Fibroblast of skin of back (primary cell): Measurements from ENCODE around the gene CDH4.

ENCODE experiments used
- DNase-seq: peaks from one replicate; pipeline ENCODE4 v3.0.0-alpha.2; 2013

The CDH4 gene

DNA sequence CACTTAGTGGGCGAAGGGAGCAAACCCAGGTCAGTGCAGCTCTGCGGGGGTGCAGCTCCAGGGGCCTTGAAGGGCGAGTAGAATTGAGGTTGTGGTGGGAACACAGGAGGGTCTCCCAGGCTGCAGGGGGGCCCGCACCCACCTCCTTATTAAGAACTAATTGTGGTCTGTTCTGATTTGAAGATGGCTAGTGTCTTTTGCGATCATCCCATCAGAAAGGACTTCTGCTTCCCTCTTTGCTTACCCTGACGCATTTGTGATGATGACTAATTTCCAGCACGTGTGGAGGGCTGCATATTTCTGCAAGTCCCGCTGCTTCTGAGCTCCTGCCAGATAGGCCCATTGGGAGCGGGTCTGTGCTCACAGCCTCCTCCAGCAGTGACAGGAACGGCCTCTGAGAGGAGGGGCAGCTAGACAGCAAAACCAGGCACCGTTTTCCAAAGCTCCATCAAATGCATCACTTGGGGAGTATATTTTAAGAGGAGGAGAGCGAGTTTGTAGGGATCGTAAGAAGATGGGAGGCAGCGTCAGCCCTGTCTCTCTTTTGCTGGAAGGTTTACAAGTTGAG is 268.9 kb downstream of the CDH4 start:
- DNase-seq: peak; percentile 89

DNA sequence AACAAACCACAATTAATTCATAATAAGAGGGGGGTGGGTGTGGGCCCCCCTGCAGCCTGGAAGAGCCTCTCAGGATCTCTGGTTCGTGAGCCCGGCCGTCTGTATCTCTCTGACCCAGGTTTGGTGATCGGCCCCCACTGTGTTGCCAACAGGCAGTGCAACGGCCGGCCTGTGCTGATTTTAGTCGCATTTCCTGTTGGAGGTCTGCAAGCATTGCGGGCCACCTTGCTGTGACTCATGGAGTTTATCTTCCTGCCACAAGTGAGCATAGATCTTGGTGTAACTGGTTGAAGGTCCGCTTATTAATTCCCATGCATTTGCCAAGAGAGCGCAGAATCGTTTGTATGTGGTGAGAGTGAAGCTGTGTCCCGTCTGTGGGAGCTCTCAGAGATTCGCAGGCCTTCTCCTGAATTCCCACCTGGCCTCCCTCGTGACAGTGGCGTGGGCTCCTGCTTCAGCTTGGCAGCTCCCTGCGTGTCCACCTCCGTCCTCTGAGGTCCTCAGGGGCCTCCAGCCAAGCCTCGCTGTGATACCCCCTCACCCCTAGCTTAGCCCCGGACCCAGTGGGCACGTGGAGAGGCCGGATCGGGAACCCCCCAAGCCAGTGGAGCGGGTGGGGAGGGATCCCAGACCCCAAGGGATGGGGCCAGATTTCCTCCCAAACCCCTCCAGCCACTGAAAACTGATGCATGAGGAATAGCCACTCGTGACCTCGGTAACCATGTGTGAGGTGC is 269.8 kb downstream of the CDH4 start:
- peak; percentile 31 for DNase-seq

DNA sequence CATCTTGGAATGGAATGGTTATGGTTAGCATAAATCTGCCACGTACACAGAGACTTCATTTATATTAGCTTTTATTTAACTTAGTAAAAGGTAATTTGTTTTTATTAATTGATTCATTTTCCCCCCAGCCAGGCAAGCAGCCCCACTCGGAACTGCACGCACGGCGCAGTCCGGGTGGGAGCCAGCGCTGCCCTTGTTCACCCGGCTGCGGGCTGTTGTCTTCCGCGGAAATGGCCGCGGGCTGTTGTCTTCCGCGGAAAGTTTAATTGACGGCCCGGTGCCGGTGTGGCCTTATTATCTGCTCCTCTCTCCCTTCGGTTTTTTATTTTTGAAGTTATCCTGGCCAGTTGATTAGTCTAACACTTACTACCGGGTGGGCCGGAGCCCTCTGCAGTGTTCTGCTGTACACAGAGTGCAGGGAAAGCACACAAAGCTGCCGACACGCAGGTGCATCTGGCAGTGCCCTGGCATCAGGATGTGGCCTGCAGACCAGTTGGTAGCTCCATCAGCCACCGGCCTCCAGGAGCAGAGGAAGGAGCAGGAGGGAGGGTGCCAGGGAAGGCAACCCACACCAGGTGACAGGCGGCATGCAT is 270.5 kb downstream of the CDH4 start:
- DNase-seq: no peak

DNA sequence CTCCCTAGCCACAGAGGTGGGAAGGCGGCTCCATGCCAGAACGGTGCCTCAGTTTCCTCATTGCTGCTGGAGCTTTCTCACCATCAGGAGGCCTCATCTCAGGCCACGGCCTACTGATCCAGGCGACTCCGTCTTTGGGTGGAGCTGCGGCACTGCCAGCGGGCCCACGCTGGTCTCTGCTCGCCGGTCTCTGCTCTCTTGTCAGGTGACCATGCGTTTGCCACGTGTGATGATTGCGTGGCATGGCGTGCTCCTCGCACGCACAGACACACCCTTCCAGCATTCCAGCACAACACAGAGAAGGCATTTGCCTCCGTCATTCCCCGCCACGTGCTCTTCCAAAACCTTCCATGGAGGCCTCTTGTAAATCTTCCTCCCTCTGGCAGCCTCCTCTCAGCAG is 271.1 kb downstream of the CDH4 start:
- no peak for DNase-seq

DNA sequence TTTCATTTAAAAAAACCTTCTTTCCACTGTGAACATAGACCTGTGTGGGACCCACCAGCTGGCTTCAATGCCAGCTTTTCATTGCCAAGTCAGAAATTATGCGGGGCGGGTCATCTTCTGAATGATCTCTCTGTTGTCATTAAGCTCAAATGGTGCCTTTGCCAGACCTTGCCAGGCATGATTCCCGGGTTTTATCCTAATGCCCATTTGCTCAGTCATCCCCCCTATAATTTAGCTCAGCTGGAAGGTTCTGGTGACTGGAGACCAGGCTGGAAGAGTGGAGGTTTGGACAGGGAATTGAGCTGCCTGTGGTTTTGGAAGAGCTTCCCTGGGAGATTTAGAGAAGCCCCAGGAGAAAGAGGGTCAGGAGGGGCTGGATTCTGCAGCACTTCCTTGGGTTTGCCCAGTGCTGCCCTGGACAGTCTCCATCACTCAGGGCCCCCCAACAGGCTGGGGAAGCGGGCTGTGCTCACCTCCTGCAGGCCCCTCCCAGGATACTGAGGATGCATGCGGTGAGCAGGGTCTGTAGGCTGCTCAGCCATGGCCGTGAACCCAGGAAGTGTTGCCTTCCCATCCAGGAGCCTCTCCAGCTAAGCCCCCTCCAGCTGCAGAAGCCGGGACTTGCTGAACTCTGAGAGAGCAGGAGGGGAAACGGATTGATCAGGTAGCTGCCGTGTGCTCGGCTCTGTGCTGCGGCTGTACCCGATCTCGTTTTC is 273.0 kb downstream of the CDH4 start:
- no peak for DNase-seq

DNA sequence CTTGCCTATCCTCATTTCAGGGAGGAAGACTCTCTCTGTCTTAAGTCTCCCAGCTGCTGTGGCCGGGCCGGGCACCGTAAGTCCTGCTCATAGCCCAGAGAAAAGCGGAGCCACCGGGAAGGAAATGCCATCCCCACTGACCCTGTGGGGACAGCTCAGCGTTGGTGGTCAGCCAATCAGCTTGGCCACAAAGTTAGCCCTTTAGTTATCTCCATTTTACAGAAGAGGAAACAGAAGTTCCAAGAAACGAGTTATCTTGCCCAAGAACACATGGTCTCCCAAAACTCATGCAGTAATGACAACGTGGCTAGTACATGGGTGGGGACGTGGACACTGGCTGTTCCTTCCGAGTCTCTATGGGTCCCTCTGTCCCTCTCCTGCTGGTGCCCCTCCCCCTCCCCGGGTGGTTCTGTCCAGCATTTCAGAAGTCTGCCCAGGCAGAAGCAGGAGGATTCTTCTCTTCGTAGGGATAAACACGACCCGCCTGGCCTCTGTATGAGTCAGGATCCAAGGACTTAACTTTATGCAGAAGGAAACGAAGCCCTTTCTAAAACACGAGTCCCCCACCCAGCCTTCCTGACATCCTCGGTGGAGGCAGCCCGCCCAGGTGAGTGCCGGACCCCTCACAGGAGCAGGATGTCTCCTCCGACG is 273.8 kb downstream of the CDH4 start:
- DNase-seq: no peak

DNA sequence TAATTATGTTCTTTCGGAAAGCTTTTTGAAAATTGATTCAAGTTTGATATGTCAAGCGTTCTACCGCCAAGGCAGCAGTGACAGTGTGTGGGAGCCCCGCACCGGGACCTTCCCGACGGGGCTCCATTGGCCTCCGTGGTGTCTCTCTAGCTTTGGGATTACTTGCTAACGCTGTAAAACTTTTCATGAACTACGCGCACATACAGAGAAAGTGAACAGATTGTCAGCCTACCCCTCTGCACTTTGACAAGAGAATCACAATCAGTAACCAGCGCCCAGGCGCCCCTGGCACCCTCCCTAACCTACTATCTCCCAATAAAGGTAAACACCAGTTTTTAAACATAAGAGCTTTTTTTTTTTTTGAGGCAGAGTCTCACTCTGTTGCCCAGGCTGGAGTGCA is 274.8 kb downstream of the CDH4 start:
- no peak for DNase-seq

DNA sequence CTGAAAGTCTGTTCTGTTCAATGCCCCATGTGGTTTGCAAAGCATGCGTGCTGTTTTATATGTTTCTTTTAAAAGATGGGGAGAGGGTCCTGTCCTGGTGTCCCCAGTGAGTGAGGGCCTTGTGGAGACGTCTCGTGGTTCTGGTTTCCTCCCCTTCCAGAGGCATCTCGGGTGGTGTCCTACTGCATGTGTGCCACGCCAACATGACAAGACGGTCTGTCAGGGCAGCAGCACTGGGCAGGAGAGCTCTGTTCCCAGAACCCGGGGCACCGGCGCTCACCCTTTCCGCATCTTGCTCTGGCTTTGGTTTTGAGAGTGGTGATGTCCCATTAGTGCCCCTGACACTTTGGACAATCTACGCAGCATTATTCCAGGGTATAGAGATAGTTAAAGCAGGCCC is 275.6 kb downstream of the CDH4 start:
- DNase-seq: no peak

DNA sequence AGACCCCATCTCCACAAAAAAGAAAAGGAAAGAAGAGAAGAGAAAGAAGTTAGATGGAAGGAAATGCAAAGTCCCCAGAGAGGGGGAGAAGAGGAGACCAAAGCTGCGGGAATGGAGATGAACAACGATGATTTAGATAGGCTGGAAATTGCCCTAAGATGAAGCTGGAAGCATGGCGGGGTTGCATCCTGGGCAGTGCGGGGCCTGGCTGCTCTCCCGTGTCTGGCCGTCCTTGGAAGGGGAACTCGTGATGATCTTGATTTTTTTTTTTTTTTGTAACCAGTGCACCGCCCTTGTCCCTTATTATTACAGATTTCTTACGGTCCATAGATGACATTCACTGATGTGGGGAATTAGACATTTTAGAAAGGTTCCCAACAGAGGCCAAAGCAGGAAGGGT is 276.5 kb downstream of the CDH4 start:
- DNase-seq: no peak

DNA sequence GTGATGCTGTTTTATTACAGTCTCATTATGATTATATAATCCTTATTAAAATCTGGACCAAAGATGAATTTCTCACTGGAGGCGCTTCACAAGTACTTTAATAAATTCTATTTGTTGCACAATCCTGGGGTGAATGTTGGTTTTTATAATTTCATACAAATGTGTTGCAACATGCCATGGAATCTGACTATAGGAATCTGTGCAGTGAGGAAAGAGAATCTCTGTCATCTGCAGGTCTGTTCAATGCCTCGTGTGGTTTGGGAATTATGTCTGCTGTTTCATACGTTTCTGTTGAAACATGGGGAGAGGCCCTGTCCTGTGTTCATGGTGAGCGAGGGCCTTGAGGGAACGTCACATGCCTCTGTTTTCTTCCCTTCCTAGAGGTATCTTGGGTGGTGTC is 277.3 kb downstream of the CDH4 start:
- no peak for DNase-seq

DNA sequence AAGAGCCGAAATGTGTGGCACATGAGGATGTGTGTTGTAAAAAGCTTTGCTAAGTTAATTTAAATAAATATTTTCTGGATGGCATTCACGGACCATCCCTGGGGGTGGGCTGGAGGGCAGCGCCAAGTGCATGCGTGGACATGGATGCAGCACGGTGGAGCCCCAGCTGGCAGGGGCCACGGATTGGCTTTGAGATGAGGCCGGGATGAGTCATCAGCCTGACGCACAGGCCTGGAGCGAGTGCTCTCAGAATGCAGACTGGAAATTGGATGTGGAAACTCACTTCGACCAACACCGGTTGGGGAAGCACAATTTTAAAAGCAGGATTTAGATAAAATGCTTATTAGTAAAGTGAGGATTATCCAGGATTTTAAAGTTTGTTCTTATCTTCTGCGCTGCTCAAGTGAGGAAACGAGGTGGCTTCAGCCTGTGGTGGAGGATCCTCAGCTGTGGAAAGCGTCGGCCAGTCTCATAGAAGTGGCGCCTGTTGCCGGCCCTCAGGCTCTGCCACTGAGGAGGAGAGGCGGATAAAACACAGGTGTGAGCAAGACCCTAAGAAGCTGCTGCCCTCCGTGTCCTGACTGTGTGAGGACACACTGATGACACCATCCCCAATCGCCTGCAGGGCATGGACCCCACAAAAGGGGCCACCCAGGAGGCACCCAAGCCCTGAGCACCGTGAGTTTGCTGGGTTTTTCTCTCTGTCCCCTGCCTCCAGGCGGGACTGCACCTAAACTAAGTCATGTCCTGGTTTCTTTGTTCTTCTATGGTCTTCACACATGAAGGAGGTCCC is 279.7 kb downstream of the CDH4 start:
- no peak for DNase-seq

DNA sequence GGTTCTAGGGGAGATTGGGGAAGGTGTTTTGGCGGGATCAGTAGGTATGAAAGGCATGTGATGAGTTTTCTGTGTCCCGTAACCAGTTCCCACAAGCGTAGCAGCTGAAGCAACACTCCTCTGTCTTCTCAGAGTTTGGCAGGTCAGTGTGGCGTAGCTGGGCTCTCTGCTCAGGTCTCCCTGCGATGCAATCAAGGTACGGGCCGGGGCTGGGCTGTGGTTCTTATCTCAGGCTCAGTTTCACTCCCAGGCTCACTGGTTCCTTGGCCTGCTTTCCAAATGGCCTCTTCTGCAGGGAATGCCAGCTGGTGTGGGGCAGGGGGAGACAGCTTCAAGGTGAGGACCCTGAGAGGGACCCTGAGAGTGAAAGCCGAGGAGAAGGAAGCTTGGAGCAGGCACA is 280.7 kb downstream of the CDH4 start:
- no peak for DNase-seq

DNA sequence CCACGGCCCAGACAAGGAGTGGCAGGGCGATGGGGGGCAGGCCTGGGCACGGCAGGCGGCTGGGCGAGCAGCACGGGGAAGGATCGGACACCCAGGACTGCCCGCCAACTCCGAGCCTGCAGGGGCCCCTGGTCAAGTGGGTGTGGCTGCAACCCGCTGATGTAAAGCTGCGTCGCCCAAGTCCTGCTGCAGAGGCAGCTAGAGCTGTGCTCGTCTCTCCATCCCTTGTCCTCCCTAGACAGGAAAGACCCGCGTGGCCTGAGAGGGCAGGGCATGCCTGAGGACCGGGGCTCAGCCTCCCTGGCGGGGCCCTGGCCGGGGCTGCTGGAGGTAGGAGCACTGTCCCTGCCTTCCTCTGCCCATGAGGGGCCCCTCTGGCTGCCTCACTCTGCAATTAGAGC is 281.2 kb downstream of the CDH4 start:
- DNase-seq: no peak

DNA sequence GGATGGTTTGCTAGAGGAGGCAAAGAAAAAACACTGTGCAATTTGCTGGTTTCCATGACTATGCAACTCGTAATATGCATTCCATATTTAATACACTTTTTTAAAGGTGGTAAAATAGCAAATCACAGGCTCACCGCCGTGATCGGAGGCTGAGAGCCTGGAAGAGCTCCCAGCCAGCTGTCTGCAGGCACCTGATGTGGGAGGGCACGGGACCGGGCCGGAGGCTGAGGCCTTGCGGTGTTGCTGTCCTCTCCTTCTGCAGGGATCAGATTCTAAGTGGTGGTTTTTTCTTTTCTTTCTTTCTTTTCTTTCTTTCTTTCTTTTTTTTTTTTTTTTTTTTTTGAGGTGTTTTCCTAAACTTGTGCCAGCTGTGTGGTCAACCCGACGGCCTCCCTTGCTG is 282.3 kb downstream of the CDH4 start:
- DNase-seq: no peak

DNA sequence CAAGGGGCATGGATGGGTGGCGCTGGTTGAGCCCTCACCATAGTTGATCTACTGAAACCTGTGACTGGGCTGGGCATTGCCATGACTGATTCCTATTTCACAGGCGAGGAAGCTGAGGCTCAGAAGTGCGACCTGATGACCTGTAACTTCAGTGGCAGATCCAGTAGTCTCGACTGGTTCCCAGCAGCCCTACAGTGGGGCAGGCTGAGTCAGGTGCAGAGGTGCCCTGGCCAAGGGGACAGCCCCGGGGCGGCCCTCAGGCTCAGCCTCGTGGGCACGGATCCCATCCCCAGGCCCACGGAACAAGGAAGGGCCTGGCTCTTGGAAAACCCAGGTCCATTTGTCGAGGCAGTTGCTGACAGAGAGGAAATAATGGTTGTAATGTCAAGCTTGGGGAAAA is 283.0 kb downstream of the CDH4 start:
- DNase-seq: no peak

DNA sequence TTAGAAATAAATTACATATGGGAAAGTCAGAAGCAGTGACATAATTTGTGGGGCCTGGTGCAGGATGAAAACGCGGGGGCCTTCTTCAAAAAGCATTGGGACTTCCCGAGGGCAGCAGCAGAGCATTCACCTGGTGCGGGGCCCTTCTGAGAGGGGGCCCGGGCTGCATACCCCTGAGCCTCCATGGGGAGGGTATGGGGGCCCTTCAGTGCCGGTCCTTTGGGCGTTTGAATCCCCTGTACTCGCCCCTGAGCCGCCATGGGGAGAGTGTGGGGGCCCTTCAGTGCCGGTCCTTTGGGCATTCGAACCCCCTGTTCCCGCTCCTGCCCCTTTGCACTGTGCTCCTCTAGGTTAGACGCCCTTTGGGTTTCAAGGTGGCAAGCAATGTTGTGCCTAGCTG is 283.5 kb downstream of the CDH4 start:
- DNase-seq: no peak

DNA sequence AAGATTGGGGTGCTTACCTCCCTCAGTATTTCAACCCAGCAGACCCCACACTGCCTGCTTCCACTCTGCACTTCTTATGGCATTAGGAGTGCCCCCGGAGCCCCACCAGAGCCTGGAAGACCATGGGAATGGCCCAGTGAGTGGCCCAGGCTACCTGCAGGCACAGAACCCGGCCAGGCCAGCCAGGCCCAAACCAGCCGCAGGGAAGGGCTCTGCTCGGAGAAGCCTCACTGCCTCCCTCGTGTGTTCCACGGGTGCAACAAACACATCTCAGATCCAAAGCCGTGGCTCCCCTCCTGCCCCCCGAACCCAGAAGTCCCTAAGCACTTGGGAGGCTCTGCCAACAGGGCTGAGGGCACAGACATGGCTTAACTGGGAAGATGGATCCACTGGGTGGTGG is 283.9 kb downstream of the CDH4 start:
- DNase-seq: no peak

DNA sequence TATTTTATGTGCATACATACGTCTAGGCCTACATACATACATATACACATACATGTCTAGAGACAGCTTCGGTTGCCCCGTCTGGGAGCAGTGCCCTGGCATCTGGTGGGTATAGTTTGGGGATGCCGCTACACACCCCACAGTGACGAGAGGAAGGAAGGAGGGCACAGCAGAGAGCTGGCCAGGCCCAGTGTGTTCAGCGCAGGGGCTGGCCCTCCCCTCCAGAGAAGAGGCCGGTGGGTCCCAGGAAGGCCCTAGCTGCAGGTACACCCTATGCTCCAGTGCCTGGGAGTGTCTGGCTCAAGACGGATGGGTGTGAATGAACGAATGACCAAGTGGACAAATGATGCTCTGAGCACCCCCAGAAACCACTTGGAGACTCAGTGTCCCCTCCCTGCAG is 284.6 kb downstream of the CDH4 start:
- no peak for DNase-seq

DNA sequence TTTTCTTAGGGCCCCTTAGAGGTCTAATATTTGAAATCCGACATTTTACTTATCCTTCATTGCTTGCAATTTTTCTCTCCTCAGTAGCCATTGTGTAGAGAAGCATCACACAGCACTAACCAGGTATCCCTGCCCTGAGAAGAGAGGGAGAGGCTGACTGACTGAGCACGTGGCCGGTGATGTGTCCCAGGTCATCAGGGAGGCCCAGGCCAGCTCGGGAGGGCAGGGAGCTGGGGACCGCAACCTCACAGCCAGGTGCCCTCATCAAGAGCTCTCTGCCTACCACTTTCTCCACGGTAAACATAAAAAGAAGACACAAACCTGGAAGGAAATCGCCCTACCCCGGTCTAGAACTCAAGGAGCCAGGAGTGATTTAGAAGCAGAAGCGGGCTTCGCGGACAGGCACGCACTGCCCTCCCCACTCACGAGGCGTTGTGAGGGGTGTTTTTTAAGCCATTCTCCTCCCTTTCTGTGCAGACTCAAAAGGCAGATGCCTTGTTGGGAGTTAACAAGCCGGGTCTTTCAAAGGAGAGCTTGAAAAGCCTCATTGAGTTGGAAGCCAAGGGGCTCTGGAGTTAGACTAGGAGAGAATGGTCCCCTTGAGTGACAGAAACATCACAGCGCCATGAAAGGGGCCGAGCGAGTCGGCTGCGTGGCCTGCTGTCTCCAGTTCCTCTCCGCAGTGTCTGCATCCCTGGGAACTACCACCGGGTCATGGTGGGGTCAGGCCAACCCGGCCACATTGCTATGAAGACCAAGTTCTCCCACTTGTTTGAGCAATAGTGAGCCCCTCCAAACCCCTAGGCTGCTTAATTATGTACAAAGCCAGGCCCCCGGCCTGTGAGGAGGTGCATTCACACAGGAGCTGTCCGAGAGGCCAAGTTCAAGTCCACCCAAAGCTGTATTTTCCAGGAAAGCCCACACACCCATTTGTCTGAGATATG is 285.4 kb downstream of the CDH4 start:
- no peak for DNase-seq

DNA sequence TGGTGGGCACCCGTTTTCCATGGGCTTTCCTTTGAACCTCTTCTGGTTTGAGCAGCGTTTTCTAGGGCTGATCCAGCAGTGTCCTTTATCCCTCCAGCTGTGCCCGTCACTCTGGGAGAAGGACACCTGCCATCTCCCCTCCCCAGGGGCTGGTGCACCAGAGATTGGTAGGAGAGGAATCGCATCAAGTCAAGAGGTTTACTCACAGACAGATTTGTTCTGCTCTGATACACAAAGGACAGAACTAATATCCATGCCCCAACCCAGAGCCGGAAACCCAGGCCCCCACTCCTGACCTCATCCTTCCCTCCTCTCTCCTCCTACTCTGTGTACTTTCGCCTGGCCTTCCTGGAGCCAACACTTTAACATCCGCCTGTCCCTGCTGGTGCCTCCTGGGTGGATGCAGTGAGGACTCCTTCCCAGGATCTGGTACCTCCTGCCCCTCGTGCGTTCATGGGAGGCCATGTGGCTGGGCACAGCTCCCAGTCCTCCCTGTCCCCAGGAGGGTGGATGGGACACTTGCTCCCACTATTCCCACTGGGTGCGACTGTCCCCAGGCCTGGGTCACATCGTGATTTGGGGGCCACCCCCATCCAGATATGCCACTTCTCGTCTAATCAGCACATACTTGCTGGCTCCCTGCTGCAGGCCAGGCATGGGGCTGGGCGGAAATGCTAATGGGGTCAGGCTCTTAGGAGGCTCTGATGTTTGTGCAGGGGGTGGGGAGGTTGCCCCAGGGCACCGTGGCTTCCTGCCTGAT is 286.3 kb downstream of the CDH4 start:
- no peak for DNase-seq

DNA sequence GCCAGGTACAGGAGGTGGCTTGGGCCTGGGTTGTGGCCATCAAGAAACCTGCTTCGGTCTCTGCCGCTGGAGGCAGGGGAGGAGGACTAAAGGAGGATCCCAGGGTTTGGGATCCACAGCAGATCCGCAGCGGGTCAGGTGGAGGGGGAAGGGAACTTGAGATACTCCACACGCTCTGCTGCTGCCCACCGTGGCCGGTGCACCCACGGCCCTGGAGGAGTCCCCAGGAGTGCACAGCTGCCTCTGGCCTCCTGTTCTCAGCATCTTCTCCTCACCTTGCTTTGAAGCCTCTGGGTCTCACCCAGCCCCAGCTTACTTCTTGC is 286.8 kb downstream of the CDH4 start:
- DNase-seq: no peak
